Epithelial cell of prostate (primary cell): ENCODE results near the gene PTGDS.
A peak's percentile ranks its signal among the peaks of the same experiment; 100 is the strongest.

Source experiments
- DNase-seq: peaks from one replicate; pipeline ENCODE4 v3.0.0-alpha.2; 2011; ENCODE audit warnings: low read depth, low spot score
- H3K27ac ChIP-seq: fragments of 450-650 bp; 2 replicates; pipeline ENCODE4 v1.5.1; 2017; ENCODE audit warnings: mild to moderate bottlenecking

Gene PTGDS

DNA sequence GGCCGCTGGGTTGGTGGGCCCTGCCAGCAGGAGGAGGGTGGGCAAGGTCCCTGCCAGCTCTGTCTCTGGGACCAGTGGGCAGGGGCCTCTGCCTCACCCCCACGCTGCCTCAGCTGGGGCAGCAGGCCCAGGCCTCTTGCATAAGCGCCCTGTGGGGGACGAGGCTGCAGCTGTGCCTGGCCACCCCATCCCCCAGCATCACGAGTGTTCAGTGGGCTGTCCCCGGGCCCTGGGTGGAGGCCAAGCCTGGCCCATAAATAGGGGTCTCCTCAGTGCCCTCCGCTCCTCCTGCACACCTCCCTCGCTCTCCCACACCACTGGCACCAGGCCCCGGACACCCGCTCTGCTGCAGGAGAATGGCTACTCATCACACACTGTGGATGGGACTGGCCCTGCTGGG lies at the start of gene PTGDS:
Gene PTGDS, plus strand, starts transcription at position 282 of the 400 bp plus-strand sequence. Its CDS starts 75 bp downstream, at position 357.
- no peak within 1 kb of the TSS for H3K27ac ChIP-seq

DNA sequence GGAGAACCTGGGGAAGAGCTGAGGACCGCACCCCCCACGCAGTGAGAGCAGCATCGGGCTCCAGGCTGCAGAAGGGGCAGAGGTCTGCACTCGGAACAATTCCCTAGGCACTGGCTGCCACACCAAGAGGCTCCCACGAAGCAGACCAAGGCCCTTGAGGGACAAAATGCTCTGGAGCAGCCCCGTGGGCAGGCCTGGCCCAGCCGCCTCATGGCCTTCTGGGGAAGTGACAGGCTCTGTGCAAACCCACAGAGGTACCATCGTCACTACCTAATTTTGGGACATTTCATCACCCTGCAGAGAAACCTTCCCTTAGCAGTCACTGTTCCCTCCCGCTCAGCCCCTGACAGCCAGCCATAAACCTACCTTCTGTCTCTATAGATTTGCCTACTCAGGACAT lies 48.7 kb upstream of the PTGDS start:
- no peak overlapping the region for H3K27ac ChIP-seq
- DNase-seq: no peak

More for the DNA sequence above, at the start of gene PTGDS:
- DNase-seq: no peak

DNA sequence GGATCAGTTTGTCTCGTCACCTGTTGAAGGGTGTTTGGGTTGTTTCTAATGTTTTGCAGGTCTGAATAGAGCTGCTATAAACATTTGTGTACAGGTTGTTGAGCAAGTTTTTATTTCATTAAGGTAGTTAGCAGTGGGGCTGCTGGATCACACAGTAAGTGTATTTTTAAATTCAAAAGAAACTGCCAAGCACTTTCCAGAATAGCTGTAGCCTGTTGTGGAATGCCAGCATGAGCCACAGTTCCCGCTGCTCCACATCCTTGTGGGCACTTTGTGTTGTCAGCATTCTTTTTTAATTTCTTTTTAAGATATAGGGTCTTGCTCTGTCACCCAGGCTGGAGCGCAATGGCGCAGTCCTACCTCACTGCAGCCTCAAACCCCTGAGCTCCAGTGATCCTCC lies 47.3 kb upstream of the PTGDS start:
- DNase-seq: no peak
- no peak overlapping the region for H3K27ac ChIP-seq

DNA sequence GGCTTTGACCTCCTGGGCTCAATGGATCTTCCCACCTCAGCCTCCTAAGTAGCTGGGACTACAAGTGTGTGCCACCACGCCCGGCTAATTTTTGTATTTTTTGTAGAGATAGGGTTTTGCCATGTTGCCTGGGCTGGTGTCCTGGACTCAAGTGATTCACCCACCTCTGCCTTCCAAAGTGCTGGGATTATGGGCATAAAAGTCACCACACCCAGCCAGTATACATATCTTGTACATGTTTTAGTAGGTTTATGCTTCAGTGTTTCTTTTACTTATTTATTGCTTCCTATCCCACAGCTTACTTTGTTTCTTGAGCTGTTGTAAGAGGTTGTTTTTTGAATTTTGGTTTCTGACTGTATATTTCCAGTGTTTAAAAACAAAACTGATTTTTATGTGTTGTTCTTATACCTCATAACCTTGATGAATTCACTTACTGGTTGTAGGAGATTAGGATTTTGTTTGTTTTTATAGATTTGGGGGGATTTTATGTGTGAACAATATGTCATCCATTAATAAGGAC lies 45.6 kb upstream of the PTGDS start:
- H3K27ac ChIP-seq: no peak overlapping the region
- DNase-seq: no peak

DNA sequence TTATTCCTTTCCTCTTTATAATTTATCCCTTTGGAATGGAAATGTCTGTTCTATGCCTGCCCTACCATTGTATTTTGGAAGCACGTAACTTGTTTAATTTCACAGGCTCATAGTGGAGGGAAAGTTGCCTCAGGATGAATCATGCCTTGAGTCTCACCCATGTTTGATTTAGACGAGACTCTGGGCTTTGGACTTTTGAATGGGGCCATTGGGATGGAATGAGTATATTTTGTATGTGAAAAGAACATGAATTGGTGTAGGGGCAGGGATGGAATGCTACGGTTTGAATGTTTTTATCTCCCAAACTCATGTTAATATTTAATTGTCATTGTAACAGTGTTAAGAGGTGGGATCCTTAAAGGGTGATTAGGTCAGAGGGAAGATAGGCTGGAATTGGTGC lies 43.0 kb upstream of the PTGDS start:
- DNase-seq: no peak
- no peak overlapping the region for H3K27ac ChIP-seq

DNA sequence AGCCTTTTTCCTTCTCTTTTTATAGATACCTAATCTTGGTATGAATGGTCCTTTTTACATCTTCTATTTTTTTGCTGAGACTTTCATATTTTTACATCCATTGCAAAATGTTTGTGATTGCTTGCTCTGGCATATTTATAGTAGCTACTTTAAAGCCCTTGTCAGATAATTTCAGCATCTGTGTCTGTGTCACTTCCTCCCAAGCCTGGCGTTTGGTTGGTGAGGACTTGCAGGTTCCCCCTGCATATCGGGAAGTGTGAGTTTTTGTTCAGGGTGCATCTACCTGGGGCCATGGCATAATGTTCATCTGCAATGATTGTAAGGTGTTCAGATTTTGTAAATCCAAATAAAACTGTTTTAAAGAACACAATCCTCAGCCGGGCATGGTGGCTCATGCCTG lies 41.7 kb upstream of the PTGDS start:
- H3K27ac ChIP-seq: no peak overlapping the region
- no peak for DNase-seq

DNA sequence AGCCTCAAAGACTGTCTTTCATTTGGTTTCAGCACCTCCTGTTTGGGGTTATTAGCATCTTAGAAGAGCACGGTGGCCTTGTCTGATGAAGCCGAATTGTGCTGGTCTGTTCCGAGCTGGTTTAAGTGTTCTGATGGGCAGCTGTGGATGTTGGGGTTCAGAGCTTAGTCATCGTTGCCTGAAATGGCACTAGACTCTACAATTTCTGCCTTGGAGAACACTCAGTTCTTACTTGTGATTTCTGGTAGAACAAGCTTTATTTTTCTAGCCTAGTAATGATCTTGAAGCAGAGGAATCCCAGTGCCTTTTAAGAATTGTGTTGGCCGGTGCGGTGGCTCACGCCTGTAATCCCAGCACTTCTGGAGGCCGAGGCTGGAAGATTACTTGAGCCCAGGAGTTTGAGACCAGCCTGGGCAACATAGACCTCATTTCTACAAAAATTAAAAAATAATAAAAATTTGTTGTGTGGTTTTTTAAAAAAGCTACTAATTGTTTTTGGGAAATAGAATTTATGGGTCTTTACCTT lies 40.6 kb upstream of the PTGDS start:
- no peak for DNase-seq
- no peak overlapping the region for H3K27ac ChIP-seq

DNA sequence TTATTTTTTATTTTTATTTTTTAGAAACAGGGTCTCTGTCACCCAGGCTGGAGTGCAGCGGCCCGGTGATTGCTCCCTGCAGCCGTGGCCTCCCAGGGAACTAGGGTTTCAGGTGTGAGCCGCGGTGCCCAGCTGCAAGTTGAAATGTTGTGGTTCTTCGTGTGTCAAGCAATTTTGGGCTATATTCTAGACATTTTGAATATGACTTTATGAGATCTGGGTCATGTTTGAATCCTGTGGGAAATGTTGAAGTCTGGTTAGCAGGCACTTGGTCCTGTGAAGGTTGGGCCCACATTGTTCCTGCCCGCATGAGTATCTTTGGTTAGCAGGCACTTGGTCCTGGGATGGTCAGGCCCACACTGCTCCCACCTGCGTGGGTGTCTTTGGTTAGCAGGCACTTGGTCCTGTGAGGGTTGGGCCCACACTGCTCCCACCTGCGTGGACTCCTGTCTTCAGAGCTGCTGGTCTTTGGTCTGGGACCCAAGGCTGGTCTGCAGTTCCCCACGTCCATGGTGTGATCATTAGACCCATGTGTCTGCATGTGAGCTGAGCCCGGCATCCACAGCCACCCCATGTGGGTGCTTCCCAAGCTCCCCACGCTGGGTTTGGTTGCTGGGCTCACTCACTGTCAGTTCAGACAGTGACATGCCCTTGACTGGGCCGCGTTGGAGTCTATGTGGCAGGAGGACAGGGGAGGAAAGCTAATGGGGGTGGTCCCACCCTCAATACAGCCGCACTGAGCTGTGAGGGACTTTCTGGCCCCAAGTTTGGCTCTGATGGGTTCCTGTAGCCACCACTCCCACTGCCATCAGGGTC lies 39.9 kb upstream of the PTGDS start:
- H3K27ac ChIP-seq: no peak overlapping the region
- no peak for DNase-seq

DNA sequence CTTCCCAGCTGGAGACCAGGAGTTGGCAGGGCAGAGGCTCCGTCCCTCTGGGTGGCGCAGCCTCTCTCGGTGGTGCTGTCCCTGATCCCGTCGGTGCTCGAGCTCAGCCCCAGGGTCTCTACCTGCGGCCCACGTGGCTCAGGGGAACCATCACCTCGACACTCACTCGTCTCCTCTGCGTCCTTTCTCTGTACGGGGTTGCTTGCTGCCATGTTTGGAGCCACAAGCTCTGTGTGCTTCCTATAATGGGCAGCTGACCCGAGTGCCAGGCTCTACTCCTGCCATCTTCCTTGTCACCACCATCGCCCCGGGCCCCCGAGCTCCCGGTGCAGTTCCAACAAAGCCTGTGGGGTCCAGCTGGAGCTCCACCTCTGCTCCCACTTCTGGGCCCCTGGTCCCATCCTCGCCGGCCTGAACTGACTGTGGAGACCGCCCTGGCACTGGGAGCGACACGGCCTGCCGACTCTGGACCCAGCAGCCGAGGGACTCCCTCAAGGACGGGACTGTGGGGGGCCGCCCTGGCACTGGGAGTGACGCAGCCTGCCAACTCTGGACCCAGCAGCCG lies 37.8 kb upstream of the PTGDS start:
- DNase-seq: no peak
- H3K27ac ChIP-seq: no peak overlapping the region

DNA sequence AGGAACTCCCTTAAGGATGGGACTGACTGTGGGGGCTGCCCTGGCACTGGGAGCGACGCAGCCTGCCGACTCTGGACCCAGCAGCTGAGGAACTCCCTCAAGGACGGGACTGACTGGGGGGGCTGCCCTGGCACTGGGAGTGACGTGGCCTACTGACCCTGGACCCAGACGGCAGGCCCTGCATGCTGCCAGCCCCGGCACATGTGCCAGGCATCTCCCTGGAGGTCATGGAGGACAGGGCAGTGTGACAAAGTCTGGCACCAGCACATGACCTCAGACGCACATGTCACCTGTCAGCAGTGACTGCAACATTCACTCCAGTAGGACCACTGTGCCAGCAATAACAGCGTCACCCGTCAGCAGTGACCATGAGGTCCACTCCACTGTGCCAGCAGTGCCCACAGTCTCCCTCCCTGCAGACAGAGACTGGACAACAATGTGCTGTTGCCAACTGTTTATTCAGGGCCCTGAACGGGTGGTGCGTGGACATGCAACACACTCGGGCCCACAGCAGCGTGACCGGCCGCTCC lies 37.2 kb upstream of the PTGDS start:
- no peak overlapping the region for H3K27ac ChIP-seq
- no peak for DNase-seq

DNA sequence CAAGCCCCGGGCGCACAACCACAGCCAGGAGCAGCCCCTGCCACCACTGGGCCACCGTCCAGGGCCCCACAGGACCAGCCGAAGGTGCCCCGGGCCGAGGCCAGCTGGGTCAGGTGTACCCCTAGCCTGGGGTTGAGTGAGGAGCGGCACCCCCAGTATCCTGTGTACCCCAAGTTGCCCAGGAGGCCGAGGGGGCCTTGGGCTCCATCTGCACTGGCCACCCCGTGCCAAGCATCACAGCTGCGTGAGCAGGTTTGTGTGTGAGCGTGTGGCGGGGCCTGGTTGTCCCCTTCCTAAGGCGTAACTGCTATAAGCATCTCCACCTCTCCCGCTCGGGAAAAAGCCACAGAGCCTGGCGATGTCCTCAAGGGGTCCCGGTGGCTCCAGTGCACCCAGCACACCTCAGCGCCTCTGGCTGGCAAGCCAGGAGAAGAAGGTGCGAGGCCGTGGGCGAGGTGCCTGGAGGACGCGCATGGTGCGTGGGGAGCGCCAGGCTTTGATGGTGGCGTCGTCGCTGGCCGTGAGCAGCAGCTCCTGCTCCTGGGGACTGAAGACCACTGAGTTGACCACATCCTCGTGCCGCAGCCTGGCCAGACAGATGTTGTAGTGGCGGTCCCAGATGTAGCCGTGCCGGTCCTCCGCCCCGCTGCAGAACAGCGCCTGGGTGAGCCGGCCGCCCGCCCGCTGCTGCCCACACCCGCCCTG lies 36.6 kb upstream of the PTGDS start:
- no peak for DNase-seq
- H3K27ac ChIP-seq: no peak overlapping the region

DNA sequence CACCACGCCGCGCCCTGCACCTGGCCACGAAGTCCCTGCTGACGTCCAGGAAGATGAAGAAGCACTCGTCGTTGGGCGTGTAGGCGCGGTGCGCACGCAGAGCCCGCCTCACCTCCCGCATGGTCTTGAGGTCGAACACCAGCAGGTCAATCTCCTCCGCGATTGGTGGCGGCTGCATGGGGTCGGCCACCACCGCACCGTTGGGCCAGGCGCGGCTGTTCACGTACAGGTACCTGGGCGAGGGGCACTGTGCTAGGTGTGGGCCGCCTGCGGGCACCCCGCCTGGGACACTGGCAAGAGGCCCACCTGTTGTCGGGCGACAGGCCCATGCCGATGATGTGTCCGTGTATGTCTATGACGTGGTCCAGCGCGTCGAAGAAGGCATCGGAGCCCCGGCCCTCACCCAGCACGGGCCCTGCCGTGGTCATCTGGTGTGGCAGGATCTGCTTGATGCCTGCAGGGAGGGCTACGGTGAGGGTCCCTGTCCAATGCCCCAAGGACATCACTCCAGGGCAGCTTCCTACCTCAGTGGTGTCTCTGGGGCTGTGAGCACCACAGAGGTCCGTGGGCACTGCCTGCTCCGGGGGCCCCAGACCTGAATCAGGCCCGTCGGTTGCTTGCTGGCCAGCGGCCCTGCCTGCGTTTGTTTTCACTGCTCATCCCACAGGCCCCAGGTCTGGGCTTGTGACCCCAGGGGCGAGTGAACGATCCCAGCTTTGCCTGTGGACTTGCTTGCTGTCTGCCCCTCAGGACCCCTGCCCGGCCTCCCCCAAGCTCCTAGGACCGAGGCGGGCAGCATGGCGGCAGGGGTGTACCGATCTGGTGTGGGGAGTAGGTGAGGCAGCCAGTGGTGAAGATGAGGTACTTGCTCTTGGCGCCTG lies 35.8 kb upstream of the PTGDS start:
- no peak for DNase-seq
- no peak overlapping the region for H3K27ac ChIP-seq

DNA sequence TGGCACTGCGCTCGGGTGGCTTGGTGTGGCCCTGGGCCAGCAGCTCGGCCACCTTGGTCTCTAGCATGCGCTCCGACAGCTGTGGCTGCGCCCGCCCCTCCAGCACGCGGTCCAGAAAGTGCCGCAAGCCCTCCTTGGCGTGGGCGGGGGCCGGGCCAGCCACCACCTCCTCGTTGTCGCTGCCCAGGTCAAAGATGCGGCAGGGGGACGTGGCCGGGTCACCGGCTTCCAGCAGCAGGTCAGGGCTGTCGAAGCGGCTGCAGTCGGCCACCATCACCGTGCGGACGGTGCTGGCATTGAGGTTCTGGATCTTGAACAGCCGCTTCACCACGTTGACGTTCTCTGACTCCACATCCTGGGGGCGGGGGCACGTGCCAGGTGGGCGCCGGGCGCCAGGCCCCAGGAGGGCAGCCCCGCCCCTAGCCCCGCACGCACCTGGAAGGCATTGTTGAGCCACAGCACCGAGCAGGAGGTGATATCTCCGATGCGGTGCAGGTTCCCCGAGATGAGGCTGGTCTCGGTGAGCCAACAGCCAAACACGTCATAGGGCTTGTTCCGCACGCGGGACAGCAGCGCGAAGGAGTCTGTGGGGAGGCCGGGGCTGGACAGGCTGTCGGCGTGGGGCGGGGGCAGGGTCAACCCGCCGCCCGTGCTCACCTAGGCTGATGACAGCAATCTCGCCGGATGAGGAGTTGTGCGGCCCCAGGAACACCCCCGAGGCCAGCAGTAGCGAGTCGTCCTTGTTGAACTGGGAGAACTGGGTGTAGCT lies 35.0 kb upstream of the PTGDS start:
- DNase-seq: no peak

DNA sequence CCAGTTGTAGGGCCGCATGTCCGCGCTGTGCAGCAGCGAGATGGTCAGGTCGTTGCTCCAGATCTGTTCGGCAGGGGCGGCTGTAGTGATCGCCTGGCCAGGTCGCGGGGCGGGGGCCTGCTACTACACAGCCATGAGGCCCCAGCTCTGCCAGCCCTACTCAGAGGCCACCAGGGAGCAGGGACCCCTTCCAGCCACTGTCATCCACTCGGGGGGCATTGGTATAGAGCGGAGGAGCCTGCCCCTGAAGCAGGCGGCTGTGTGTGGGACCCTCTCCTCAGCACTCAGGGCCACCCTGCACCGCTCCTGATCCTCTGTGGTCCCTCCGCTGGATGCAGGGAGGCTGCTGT lies 34.4 kb upstream of the PTGDS start:
- DNase-seq: no peak

More for the DNA sequence above, 35.0 kb upstream of the PTGDS start:
- no peak overlapping the region for H3K27ac ChIP-seq

DNA sequence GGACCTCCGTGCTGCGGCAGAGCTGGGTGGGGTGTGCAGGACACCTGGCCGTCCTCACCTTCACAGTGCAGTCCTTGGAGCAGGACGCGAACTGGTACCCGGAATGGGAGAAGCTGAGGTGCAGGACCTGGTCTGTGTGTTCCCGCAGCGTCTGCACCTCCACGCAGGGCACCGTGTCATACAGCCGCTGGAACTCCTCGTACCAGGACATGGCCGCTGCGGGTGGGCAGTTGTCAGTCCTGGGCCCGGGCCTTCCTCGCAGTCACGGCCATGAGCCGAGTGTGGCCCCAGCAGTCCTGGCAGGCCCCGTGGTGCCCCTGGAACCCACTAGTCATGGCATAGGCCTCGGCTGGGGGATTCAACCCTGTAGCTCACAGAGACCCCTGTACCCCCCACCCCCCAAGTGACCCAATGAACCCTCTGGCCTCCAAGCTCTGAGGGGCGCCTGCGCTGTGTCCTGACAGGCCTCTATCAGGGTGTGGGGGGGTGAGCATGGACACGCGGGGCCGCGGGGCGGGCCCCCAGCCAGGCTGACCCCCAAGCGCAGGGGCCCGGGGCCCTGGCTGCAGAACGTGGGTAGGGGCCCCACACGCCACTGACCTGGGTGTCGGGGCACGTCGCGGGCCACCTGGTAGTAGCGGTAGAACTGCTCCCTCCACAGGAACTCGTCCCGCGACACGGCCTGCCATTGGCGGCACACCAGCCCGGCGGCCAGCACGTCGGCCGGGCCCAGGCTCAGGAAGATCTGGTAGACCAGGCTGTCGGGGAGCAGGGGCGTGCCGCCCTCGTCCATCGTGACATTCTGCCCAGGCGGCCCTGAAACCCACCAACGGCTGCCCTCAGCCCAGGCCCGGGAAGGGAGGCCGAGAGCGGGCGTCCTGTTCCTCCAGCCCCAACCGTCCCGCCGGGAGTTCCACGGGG lies 33.8 kb upstream of the PTGDS start:
- H3K27ac ChIP-seq: peak overlapping the region; percentile 77
- no peak for DNase-seq

More for the DNA sequence above, 34.4 kb upstream of the PTGDS start:
- H3K27ac ChIP-seq: no peak overlapping the region

DNA sequence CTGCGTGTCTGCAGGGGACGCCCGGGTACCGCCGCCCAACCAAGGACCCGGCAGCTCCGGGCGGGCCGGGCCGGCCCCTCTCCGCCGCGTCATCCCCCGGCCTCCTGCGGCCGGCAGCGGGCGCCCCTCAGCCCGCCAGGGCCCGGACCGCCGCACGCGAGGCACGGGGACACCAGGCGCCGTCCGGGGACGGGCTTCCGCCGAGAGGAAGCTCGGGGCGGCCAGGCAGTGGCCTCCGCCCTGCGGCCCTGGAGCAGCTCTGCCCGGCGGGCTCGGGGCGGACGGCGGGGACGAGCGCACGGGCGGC lies 33.1 kb upstream of the PTGDS start:
- H3K27ac ChIP-seq: peak overlapping the region; percentile 77
- DNase-seq: no peak

DNA sequence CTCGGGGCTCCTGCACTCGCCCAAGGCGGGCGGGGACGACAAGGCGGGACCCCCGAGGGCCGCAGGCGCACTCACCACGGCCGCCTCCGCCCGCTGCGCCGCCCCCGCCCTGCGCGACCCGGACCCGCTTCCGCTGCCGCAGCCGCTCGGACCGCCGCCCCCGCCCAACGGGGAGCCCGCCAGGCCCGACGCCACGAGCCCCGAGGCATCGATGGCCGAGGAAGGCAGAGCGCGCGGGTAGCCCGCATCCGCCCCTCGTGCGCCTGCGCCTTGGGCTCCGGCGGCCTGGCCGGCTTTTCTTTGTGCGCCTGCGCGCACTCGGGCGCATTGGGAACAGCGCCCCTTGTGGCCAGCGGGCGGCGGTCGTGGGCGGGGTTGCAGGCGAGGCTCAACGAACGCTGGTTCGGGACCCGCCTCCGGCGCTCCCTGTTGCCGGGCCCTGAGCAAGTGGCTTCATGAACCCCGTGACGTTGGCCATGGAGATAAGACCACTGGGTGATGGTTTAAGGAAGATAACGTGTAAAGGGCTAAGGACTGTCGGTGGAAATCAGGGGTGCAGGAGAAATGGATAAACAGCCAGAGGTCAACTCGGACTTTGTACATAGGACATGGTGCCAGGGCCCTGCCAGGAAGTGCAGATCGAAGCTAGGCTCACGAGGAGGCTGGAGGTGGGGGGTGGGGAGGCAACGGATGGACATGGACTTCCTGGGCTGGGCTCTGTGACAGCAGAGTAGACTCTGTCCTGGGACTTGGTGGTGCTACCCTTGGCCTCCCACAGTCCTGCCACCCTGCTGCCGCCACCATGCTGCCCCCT lies 32.6 kb upstream of the PTGDS start, which contains the start of the genes C8G and FBXW5:
Gene C8G, plus strand, starts transcription at position 725 of the 814 bp plus-strand sequence. Its CDS starts 78 bp downstream, at position 803.
Gene FBXW5, minus strand, starts transcription at position 220 of the 814 bp plus-strand sequence. CDS start 655 bp downstream, outside the sequence.
- peak within 1 kb of the TSS; percentile 77 for H3K27ac ChIP-seq
- DNase-seq: peak; percentile 41
